Heart left ventricle (tissue), 16 donors: Measurements from ENCODE around the gene FOXJ1. TPM values are rescaled to one million over a fixed set of nuclear protein-coding genes. Genes with fewer than 3 reads are reported as not detected.

ENCODE experiments used
- ATAC-seq, 4 donors: fragments of 200-7000 bp; cut with Tn5 transposase; one replicate each; pipeline ENCODE4 v1.9.1; 2020 to 2022; ENCODE audit warnings: moderate library complexity in 4 of 4, mild to moderate bottlenecking in 3 of 4, moderate number of reproducible peaks in 1 of 4
- DNase-seq, 5 donors: peaks; one replicate each; pipeline ENCODE4 v3.0.0-alpha.2; 2020
- H3K27ac ChIP-seq, 12 donors: fragments of 200-600 bp; sonication (generic) in 4 of 12; one replicate each; pipeline versions ENCODE4 v1.5.0 to v1.8.0; 2016 to 2022; ENCODE audit warnings: mild to moderate bottlenecking in 2 of 12
- H3K27me3 ChIP-seq, 9 donors: fragments of 200-600 bp; sonication (generic) in 2 of 9; one replicate each; pipeline versions ENCODE4 v1.5.1 to v1.8.0; 2016 to 2022; ENCODE audit warnings: mild to moderate bottlenecking in 3 of 9
- H3K36me3 ChIP-seq, 9 donors: fragments of 200-600 bp; sonication (generic) in 2 of 9; one replicate each; pipeline versions ENCODE4 v1.5.0 to v1.8.0; 2018 to 2022; ENCODE audit warnings: mild to moderate bottlenecking in 2 of 9
- H3K4me1 ChIP-seq, 12 donors: fragments of 200-600 bp; sonication (generic) in 4 of 12; one replicate each; pipeline versions ENCODE4 v1.5.0 to v1.8.0; 2016 to 2022; ENCODE audit warnings: mild to moderate bottlenecking in 3 of 12
- H3K4me3 ChIP-seq, 12 donors: fragments of 200-600 bp; sonication (generic) in 4 of 12; one replicate each; pipeline versions ENCODE4 v1.5.0 to v1.8.0; 2017 to 2022; ENCODE audit warnings: mild to moderate bottlenecking in 9 of 12, moderate library complexity in 4 of 12
- H3K9me3 ChIP-seq, 12 donors: fragments of 200-600 bp; sonication (generic) in 4 of 12; one replicate each; pipeline versions ENCODE4 v1.5.0 to v1.8.0; 2016 to 2022; ENCODE audit warnings: mild to moderate bottlenecking in 1 of 12
- CTCF ChIP-seq, 12 donors: fragments of 200-600 bp; sonication (generic) in 4 of 12; IDR thresholded peaks; one replicate each; pipeline versions ENCODE4 v1.5.0 to v1.8.0; 2018 to 2022; ENCODE audit warnings: antibody characterized with exemption in 12 of 12, mild to moderate bottlenecking in 5 of 12
- POLR2A ChIP-seq, 2 donors: fragments of 450-650 bp; IDR thresholded peaks; one replicate each; pipeline ENCODE4 v1.6.1; 2017; ENCODE audit warnings: antibody characterized with exemption in 2 of 2, mild to moderate bottlenecking in 2 of 2, moderate library complexity in 2 of 2
- WGBS, 4 donors: extraction: QIAGEN DNeasy Blood & Tissue Kit in 2 of 4; methylation state at CpG; one replicate each; pipeline versions ENCODE4 v1.1.5 to v1.1.7; 2013 to 2018; 5-methylcytosine and 5-hydroxymethylcytosine counted together
- intact Hi-C, 10 donors: fragments of 100-400 bp; cut with DNase I; formaldehyde crosslinking; loops; one replicate each; pipeline versions ENCODE4 v1.11.1 to v1.14.2; 2022
- polyA plus RNA-seq, 2 donors: library from polyadenylated mRNA; stranded (reverse); fragments of 200-250 nt; gene quantifications; one replicate each; pipeline ENCODE4 v1.2.3, GENCODE V29; 2013
- total RNA-seq, 9 donors: library from RNA; depleted of rRNA in 2 of 9; stranded (reverse); fragments of >200 nt in 2 of 9; fragmentation: NEBNext Ultra II Directional in 3 of 9; extraction: Animal tissue kit (Norgen Biotek cat#: 25700) in 3 of 9; gene quantifications; one replicate each; pipeline versions ENCODE4 v1.1.0 to v1.2.4, GENCODE V29; 2016 to 2023
- donor health status: ischemic (EF 13 %, LVEDD 7.1; RV severe dilation, severe dysfunction).
- donor health status: healthy with polysubstance abuse.
- donor health status: DM: no; HTN: yes; CAD: no.
- donor health status: DM: no; HTN: no; CAD: no.
- donor health status: ischemic (EF 25% LVEDD 6.9; RV normal size, moderate dysfunction).
- donor health status: ischemic (EF 25% LVEDD 5.7; RV mildly dilated, moderate dysfunction).
- donor health status: healthy.
- donor health status: DM: yes; HTN: yes; CAD: no.
- donor health status: ischemic (EF 35%, LVEDD 5.7; RV mildly dilated, moderate dysfunction).
- donor health status: nonischemic (EF 11% LVEDD 7.7; RV severe dilation, severe dysfunction).
- donor health status: DM: yes; HTN: yes; CAD: no.
- donor health status: PGD.
- donor health status: ischemic (EF 29% LVEDD 5.4; RV normal size, mild dysfunction).
- donor health status: nonischemic (EF 23%, LVEDD 6.1; RV moderate dilation, normal function).

FOXJ1 gene
- total and polyA plus RNA-seq, 11 donors, result not detected

DNA sequence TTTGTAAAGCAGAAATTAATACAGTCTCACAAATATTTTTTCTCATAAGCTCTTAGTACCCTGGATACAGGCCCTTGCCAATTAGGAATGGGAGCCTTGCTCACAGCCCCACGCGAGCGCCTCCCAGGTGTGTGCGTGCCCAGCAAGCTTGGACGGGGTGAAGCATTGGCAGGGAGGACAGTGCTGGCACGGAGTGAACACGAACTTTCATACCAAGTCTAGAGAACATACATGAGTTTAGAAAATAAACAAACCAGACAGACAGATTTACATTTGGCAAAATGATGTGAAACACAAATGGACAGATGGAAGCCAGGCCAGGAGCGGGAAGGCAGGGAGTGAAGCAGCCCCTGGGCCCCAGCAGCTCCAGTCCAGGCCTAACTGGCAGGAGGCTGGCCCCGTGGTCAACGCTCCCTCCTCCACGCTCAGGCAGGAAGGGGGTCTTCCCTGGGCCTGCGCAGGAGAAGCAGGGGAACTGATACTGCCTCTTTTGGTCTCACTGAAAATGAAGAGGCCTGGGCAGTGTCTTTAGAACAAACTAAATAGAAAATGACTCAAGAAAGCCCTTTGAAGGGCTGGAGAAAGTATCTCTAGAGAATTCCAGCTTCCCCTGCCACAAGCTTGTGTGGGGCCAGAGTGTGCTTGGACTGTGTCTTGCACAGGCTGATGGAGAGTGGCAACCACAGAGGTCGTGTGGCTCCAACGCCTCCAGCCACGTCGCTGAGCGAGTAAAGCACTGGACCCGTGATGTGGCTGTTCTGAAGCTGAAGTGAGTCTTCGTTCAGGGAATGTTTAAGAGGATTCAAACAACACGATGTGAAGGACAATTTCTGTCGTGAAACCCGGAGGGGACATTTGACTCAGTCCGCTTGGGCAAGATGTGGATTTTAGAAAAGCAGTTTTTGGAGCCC, 9.9 kb upstream of the FOXJ1 start:
- Histone ChIP-seq H3K36me3 (no peaks in the 10 kb centered on the region), H3K9me3 (no peaks in the 10 kb centered on the region)
- ATAC-seq, result no peak

GRCh38 chr17:76149214-76149613, 8.2 kb upstream of the FOXJ1 start:
- Histone ChIP-seq H3K27ac (no peak overlapping the region), H3K27me3 (no peaks in the 10 kb centered on the region), H3K9me3 (no peaks in the 10 kb centered on the region), H3K4me3 (no peak overlapping the region), H3K4me1 (peaks cover 0 to 26% (median 11%) of the 10 kb centered on the region in 12 donors), H3K36me3 (no peaks in the 10 kb centered on the region)
- WGBS, 4 donors, result 92 to 96% (median 93%) methylated on average over 8 to 10 of the region's 10 CpGs
- TF ChIP-seq POLR2A (IDR thresholded peaks at IDR 0.05) (no peak), CTCF (IDR thresholded peaks at IDR 0.05) (no peak)
- intact Hi-C loops, result no loop called here
- no peak for ATAC-seq
- peak in 1 of 5 donors; percentile 9 for DNase-seq

More for the DNA sequence above, 9.9 kb upstream of the FOXJ1 start:
- no peak overlapping the region for H3K4me3 ChIP-seq
- intact Hi-C loops, result no loop called here
- TF ChIP-seq CTCF (IDR thresholded peaks at IDR 0.05), result no peak
- TF ChIP-seq POLR2A (IDR thresholded peaks at IDR 0.05), result no peak
- no peaks in the 10 kb centered on the region for H3K27me3 ChIP-seq
- H3K27ac ChIP-seq, result peak overlapping the region in 1 of 12 donors; percentile 55
- peak in 1 of 5 donors; percentile 13 for DNase-seq
- WGBS, 4 donors, result 90 to 93% (median 92%) methylated on average over 23 of the region's 23 CpGs
- H3K4me1 ChIP-seq, result peaks cover 0 to 11% (median 4%) of the 10 kb centered on the region in 12 donors

- H3K36me3 ChIP-seq, result no peaks in the 10 kb centered on the region
- DNase-seq (no peak), ATAC-seq (no peak)
- WGBS, 4 donors, result 88 to 100% (median 97%) methylated on average over 1 of the region's 1 CpG
- H3K9me3 ChIP-seq, result no peaks in the 10 kb centered on the region
- H3K27me3 ChIP-seq, result no peaks in the 10 kb centered on the region
- H3K4me3 ChIP-seq, result no peak overlapping the region
- H3K27ac ChIP-seq, result no peak overlapping the region
- H3K4me1 ChIP-seq, result peaks cover 0 to 35% (median 11%) of the 10 kb centered on the region in 12 donors
- TF ChIP-seq POLR2A (IDR thresholded peaks at IDR 0.05), result no peak
- no peak for TF ChIP-seq CTCF (IDR thresholded peaks at IDR 0.05)
- intact Hi-C loops, result no loop called here
Measured at GRCh38 chr17:76148015-76148326, 6.9 kb upstream of the FOXJ1 start.

- DNase-seq (peak in 1 of 5 donors; percentile 15), ATAC-seq (no peak)
- Histone ChIP-seq H3K4me3 (no peak overlapping the region), H3K36me3 (no peaks in the 10 kb centered on the region), H3K9me3 (no peaks in the 10 kb centered on the region), H3K27me3 (no peaks in the 10 kb centered on the region), H3K4me1 (peaks cover 0 to 37% (median 11%) of the 10 kb centered on the region in 12 donors), H3K27ac (no peak overlapping the region)
- intact Hi-C loops, result loop anchor here in 1 of 10 donors (1.0 kb wide), 1 partner anchor 25 kb away; no protein-coding TSS in a partner anchor
- WGBS, 4 donors, result 80 to 88% (median 86%) methylated on average over 10 to 13 of the region's 13 CpGs
- peak; percentile 31 to 65 (median 51) for TF ChIP-seq CTCF (IDR thresholded peaks at IDR 0.05)
- TF ChIP-seq POLR2A (IDR thresholded peaks at IDR 0.05), result no peak
Measured at GRCh38 chr17:76147211-76148014, 6.4 kb upstream of the FOXJ1 start.
